Activated T-cell treated with anti-CD3 and anti-CD28 coated beads, Interleukin-2, amount 50 U/mL, for 24 hours (primary cell): Measurements from ENCODE around the gene ITGA5.
A peak's percentile ranks its signal among the peaks of the same experiment; 100 is the strongest.

Source experiments
- DNase-seq: peaks from one replicate; pipeline ENCODE4 v3.0.0-alpha.2; 2020
- H3K27ac Mint-ChIP-seq: 2 replicates; pipeline ENCODE4 v1.8.0; 2020; ENCODE audit warnings: mild to moderate bottlenecking, mixed read lengths
- H3K27me3 Mint-ChIP-seq: 2 replicates; pipeline ENCODE4 v1.8.0; 2020; ENCODE audit warnings: mixed read lengths
- H3K36me3 Mint-ChIP-seq: 2 replicates; pipeline ENCODE4 v1.8.0; 2020; ENCODE audit warnings: low read depth, mixed read lengths
- H3K4me1 Mint-ChIP-seq: 2 replicates; pipeline ENCODE4 v1.8.0; 2020; ENCODE audit warnings: low read depth, mixed read lengths
- H3K4me3 Mint-ChIP-seq: 2 replicates; pipeline ENCODE4 v1.8.0; 2020; ENCODE audit warnings: mild to moderate bottlenecking, moderate library complexity, mixed read lengths
- H3K9me3 Mint-ChIP-seq: 2 replicates; pipeline ENCODE4 v1.8.0; 2020; ENCODE audit warnings: mixed read lengths

The ITGA5 gene

DNA sequence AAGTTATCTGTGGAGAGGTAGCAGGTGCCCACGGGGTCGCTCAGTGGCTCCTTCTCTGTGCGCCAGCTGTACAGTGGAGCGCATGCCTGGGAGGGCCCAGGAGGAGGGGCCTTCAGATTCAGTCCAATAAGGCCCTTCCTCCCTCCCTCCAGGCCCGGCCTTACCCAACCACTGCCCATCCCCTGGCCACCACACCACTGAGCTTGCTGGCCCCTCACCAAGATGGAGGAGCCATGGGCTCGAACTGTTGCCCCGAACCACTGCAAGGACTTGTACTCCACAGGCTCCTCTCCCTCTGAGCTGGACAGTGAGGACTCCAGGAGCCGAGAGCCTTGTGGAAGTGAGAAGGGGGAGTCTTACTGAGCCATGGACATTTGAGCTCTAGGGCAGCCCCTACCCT lies 9.8 kb downstream of the ITGA5 start:
- DNase-seq, result no peak
- Mint-ChIP-seq H3K4me3 (no peak overlapping the region), H3K4me1 (peaks cover 42% of the 10 kb centered on the region), H3K27me3 (no peaks in the 10 kb centered on the region), H3K9me3 (no peaks in the 10 kb centered on the region), H3K36me3 (peaks cover 52% of the 10 kb centered on the region), H3K27ac (peak overlapping the region; percentile 9)

GRCh38 chr12:54407183-54407905 lies 11.7 kb downstream of the ITGA5 start:
- Mint-ChIP-seq H3K4me1 (peaks cover 24% of the 10 kb centered on the region), H3K27ac (peak overlapping the region; percentile 30), H3K36me3 (peaks cover 72% of the 10 kb centered on the region), H3K9me3 (no peaks in the 10 kb centered on the region), H3K4me3 (no peak overlapping the region), H3K27me3 (no peaks in the 10 kb centered on the region)
- no peak for DNase-seq

- H3K36me3 Mint-ChIP-seq, result peaks cover 83% of the 10 kb centered on the region
- H3K27ac Mint-ChIP-seq, result peak overlapping the region; percentile 3
- no peaks in the 10 kb centered on the region for H3K27me3 Mint-ChIP-seq
- H3K4me1 Mint-ChIP-seq, result peaks cover 9% of the 10 kb centered on the region
- no peak for DNase-seq
- no peak overlapping the region for H3K4me3 Mint-ChIP-seq
- H3K9me3 Mint-ChIP-seq, result no peaks in the 10 kb centered on the region
These were observed 13.5 kb downstream of the ITGA5 start for GRCh38 chr12:54405573-54405972.

DNA sequence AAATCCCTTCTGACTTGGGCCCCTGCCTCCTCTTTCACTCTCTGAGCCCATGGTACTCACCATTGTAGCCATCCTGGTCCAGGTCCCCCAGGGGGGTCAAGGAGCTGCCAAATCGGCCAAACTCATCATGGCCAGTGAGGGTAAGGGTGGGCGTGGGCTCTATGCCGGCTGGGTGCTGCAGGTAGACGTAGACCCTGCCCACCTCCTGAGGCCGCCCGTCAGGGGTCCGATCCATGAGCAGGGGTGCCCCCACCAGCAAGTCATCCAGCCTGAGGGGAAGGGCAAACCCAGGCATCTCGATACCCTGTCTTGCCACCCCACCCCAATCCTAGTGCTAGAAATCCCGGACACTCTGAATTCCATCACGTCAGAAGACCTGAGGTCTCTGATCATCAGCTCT lies 14.0 kb downstream of the ITGA5 start:
- peaks cover 86% of the 10 kb centered on the region for H3K36me3 Mint-ChIP-seq
- H3K27me3 Mint-ChIP-seq, result no peaks in the 10 kb centered on the region
- DNase-seq, result no peak
- no peaks in the 10 kb centered on the region for H3K9me3 Mint-ChIP-seq
- H3K4me1 Mint-ChIP-seq, result peaks cover 9% of the 10 kb centered on the region
- no peak overlapping the region for H3K4me3 Mint-ChIP-seq
- H3K27ac Mint-ChIP-seq, result peak overlapping the region; percentile 70

DNA sequence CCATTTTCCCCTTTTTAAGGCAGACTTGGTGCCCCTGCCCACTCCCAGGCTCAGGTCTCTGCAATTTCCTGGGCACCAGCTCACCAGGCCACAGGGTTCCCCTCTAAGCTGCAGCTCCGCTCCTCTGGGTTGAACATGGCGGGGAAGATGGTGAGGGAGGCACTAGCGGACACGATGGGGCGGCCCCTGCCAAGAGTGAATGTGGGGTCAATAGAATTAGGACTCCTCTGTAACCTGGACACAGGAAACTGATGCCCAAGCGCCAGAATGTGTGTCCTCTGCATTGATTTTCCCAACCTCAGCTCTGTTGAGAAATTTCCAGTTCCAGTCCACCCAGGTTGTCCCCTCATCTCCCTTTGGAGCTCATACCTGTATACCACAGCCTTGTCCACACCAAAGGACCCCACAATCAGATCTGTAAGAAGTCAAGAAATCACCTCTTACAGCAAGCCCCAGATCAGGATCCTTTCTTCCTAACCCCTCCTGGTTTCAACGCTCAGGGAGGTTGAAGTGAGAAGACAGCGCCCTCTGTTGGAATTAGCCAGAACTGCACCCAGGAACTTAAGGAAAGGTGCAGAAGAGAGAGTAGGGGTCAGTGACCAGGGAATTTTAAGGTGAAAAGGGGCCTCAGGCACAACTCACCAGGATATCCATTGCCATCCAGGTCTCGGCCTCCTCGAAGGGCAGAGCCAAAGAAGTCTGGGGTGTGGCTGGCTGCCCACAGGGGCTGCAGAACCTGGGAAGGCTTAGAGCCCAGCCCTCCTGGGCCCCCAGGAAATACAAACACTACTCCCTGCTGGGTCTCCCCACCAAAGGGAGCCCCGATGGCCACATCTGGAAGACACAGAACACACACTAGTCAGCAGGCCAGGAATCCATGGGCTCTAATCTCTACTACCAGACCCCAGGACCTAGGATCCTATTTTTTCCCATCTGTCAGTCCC lies 14.7 kb downstream of the ITGA5 start:
- no peaks in the 10 kb centered on the region for H3K9me3 Mint-ChIP-seq
- no peaks in the 10 kb centered on the region for H3K27me3 Mint-ChIP-seq
- H3K4me1 Mint-ChIP-seq, result peaks cover 7% of the 10 kb centered on the region
- H3K27ac Mint-ChIP-seq, result peak overlapping the region; percentile 70
- peak; percentile 72 for DNase-seq
- H3K4me3 Mint-ChIP-seq, result no peak overlapping the region
- peaks cover 91% of the 10 kb centered on the region for H3K36me3 Mint-ChIP-seq

DNA sequence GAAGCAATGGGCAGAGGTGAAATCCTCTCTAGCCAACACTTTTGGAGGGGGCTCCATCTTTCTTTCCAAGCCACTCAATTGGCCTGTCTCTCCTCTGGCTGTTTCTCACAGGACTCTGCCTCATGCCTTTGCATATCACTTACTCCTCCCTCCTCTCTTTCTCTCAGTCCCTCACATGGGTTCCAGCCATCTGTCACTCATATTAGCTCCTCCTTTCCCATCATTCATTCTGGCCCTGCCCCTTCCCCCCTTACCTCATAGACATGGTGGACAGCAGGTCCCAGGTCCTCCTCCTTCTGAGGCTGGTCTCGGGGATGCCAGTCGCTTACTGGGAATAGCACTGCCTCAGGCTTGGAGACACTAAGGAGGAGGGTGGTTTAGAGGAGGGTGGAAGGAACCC lies 17.9 kb downstream of the ITGA5 start:
- Mint-ChIP-seq H3K4me3 (no peak overlapping the region), H3K27me3 (no peaks in the 10 kb centered on the region), H3K27ac (peak overlapping the region; percentile 42), H3K4me1 (peaks cover 5% of the 10 kb centered on the region), H3K36me3 (peaks cover 88% of the 10 kb centered on the region), H3K9me3 (no peaks in the 10 kb centered on the region)
- DNase-seq, result no peak

DNA sequence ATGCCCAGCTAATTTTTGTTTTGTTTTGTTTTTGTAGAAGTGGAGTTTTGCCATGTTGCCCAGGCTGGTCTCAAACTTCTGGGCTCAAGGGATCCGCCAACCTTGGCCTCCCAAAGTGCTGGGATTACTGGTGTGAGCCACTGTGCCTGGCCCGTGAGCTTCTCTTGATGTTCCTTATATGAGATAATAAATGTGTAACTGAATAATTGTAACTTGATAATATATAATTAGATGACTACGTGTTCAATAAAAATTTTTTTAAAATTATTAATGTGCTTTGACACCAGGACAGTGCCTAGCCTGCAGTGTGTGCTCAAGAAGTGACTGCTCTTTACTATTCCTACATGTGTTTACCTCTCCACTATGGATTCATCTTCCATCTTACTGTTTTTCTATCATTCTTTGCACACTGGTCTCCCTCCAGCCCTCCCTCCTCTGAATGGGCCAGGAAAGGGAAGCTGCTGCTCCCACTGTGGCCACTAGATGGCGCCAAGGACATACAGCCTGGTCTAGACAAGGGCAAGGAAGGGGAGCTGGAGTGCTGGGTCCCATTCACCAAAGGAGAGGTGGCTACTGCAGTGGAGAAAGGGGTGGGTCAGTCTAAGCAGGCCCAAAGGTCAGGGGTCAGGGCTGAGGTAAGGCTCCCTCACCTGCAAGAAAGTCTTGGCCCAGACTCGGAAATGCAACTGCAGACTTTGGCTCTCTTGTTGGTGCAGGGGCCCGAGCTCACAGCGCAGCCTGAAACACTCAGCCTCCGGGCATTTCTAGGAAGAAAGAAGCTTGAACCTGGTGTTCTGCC lies 19.9 kb downstream of the ITGA5 start:
- Mint-ChIP-seq H3K27ac (no peak overlapping the region), H3K27me3 (no peaks in the 10 kb centered on the region), H3K4me1 (peaks cover 7% of the 10 kb centered on the region), H3K9me3 (no peaks in the 10 kb centered on the region), H3K4me3 (no peak overlapping the region), H3K36me3 (peaks cover 89% of the 10 kb centered on the region)
- DNase-seq, result peak; percentile 94

DNA sequence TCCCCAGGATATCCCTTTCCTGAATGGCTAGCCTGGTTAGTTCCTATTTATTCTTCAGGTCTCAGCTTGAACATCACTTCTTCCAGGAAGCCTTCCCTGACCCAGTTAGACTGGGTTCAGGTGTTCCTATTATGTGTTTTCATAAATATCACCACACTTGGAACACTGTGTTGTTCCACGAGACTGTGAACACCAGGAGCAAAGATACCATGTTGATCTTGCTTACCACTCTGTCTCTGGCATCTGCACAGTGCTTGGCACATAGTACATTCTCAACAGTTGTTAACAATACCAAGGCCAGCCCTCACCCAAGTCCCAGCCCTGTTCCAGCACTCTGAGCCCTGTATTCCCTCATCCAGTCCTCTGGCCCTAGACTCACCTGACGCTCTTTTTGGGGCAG lies 20.8 kb downstream of the ITGA5 start:
- no peaks in the 10 kb centered on the region for H3K9me3 Mint-ChIP-seq
- H3K36me3 Mint-ChIP-seq, result peaks cover 79% of the 10 kb centered on the region
- H3K27ac Mint-ChIP-seq, result no peak overlapping the region
- H3K4me3 Mint-ChIP-seq, result no peak overlapping the region
- peaks cover 14% of the 10 kb centered on the region for H3K4me1 Mint-ChIP-seq
- no peak for DNase-seq
- H3K27me3 Mint-ChIP-seq, result no peaks in the 10 kb centered on the region

GRCh38 chr12:54397157-54397556 lies 21.9 kb downstream of the ITGA5 start:
- H3K4me3 Mint-ChIP-seq, result no peak overlapping the region
- peaks cover 69% of the 10 kb centered on the region for H3K36me3 Mint-ChIP-seq
- H3K27ac Mint-ChIP-seq, result peak overlapping the region; percentile 11
- no peaks in the 10 kb centered on the region for H3K9me3 Mint-ChIP-seq
- H3K27me3 Mint-ChIP-seq, result no peaks in the 10 kb centered on the region
- H3K4me1 Mint-ChIP-seq, result peaks cover 16% of the 10 kb centered on the region
- no peak for DNase-seq

- no peak for DNase-seq
- no peak overlapping the region for H3K4me3 Mint-ChIP-seq
- H3K9me3 Mint-ChIP-seq, result no peaks in the 10 kb centered on the region
- H3K36me3 Mint-ChIP-seq, result peaks cover 54% of the 10 kb centered on the region
- H3K27me3 Mint-ChIP-seq, result no peaks in the 10 kb centered on the region
- H3K4me1 Mint-ChIP-seq, result peaks cover 24% of the 10 kb centered on the region
- H3K27ac Mint-ChIP-seq, result no peak overlapping the region
These were observed 23.5 kb downstream of the ITGA5 start for GRCh38 chr12:54395545-54395944.

GRCh38 chr12:54394986-54395385 lies 24.1 kb downstream of the ITGA5 start:
- H3K4me1 Mint-ChIP-seq, result peaks cover 24% of the 10 kb centered on the region
- no peak overlapping the region for H3K27ac Mint-ChIP-seq
- H3K9me3 Mint-ChIP-seq, result no peaks in the 10 kb centered on the region
- peaks cover 50% of the 10 kb centered on the region for H3K36me3 Mint-ChIP-seq
- H3K27me3 Mint-ChIP-seq, result no peaks in the 10 kb centered on the region
- no peak for DNase-seq
- H3K4me3 Mint-ChIP-seq, result no peak overlapping the region

GRCh38 chr12:54394281-54394719 lies 24.8 kb downstream of the ITGA5 start:
- peaks cover 29% of the 10 kb centered on the region for H3K4me1 Mint-ChIP-seq
- H3K27me3 Mint-ChIP-seq, result no peaks in the 10 kb centered on the region
- H3K9me3 Mint-ChIP-seq, result no peaks in the 10 kb centered on the region
- peak; percentile 47 for DNase-seq
- H3K36me3 Mint-ChIP-seq, result peaks cover 45% of the 10 kb centered on the region
- peak overlapping the region; percentile 2 for H3K27ac Mint-ChIP-seq
- no peak overlapping the region for H3K4me3 Mint-ChIP-seq

DNA sequence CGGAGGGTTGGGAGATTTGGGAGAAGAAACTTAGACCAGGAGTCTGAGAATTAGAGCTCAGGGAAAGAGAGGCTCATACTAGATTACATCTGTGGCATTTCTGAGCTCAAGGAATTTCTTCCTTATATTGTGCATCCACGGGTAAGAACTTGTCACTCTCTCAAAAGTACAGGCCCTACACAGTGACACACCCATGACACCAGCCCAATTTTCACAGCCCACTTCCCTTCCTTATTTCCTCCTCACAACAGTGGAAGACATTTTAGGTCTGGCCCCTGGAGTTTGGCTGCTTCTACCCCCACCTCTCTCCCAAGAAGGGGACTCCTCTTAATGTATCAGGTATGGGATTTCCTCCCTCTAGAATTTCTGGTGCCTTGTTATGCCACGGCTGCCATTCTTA lies 25.3 kb downstream of the ITGA5 start:
- H3K36me3 Mint-ChIP-seq, result peaks cover 43% of the 10 kb centered on the region
- no peaks in the 10 kb centered on the region for H3K27me3 Mint-ChIP-seq
- no peak for DNase-seq
- H3K9me3 Mint-ChIP-seq, result no peaks in the 10 kb centered on the region
- H3K4me1 Mint-ChIP-seq, result peaks cover 29% of the 10 kb centered on the region
- no peak overlapping the region for H3K4me3 Mint-ChIP-seq
- peak overlapping the region; percentile 52 for H3K27ac Mint-ChIP-seq

GRCh38 chr12:54393207-54393609 lies 25.9 kb downstream of the ITGA5 start:
- H3K4me1 Mint-ChIP-seq, result peaks cover 29% of the 10 kb centered on the region
- DNase-seq, result no peak
- peaks cover 38% of the 10 kb centered on the region for H3K36me3 Mint-ChIP-seq
- H3K9me3 Mint-ChIP-seq, result no peaks in the 10 kb centered on the region
- H3K27ac Mint-ChIP-seq, result no peak overlapping the region
- no peak overlapping the region for H3K4me3 Mint-ChIP-seq
- H3K27me3 Mint-ChIP-seq, result no peaks in the 10 kb centered on the region
